GM12874 (cell line): ENCODE measurements around the gene ONECUT1.

Experiments used
- CTCF ChIP-seq: IDR thresholded peaks from 2 replicates; pipeline ENCODE4 v1.5.1; 2011; ENCODE audit warnings: low read depth, mild to moderate bottlenecking, control low read depth, low read length, moderate library complexity; ENCODE audit not compliant: insufficient read depth

The ONECUT1 gene

DNA sequence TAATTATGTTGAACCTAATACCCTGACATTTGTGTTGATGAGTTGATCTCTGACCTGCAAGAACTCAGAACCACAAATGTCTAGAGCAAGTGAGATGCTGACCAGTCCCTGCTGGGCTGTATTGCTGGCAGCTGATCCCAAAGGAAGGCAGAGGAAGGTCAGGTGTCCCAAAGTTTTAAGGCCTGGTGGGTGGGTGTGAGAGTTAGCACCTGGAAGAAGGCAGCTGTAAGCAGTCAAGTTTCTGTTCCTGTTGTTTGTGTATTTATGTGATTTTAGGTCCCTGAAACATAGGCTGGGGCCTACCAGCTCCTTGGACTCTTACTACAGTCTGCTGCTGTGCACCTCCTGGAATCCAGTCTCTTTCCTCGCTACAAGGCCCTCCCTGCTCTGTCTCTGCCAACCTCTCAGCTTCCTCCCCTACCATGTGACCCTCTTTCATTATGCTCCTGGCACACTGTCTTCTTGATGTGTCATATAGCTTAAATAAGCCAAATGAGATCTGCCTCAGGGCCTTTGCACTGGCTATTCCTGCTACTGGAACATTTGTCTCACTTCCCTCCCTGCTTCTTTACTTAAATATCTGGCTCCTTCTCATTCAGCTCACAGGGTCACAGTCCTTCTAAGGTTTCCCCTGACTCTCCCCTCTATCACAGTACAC, 80.0 kb downstream of the ONECUT1 start:
- TF ChIP-seq CTCF: no peak

DNA sequence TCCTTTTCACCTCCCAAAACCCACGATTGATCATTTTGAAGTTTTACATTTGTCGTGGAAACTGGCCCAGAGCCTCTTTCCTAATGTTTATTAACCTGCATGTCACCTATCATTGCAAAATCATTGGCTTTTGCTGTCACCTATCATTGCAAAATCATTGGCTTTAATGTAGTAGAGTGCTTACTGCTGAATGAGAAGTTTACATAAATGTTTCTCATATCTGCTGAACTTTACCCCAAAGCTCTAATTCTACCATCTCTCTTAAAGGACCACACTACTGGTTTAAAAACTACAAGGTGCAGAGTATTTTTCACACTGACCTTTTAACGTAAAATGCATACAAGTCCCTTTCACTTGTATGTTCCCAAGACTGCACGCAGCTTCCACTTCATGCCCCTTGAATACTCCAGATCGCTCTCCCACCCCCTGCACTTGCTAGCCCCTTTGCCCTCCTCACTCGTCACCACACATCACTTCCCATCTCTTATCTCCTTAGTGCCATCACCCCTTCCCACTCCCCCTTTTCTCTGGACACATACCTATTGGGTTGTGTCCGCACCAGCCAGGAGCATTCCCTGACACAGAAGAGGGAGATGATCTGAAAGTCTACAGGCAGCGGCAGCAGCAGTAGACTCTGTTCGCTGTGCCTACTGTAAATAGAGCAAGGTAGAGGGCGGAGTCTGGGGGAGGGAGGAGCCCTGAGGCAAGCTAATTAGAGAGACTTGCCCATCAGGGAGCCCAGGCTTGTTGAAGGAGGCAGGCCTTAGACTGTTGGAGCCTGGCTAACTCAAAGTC, 80.8 kb downstream of the ONECUT1 start:
- TF ChIP-seq CTCF: no peak
